HG03135 (cell line): ENCODE results near the gene PCDH9.

ENCODE experiments used
- ATAC-seq: cut with Tn5 transposase; IDR thresholded peaks from one replicate; pipeline ENCODE4 v1.9.1; 2021; ENCODE audit warnings: mild to moderate bottlenecking, moderate library complexity; ENCODE audit not compliant: unreplicated experiment

The PCDH9 gene, protein sequence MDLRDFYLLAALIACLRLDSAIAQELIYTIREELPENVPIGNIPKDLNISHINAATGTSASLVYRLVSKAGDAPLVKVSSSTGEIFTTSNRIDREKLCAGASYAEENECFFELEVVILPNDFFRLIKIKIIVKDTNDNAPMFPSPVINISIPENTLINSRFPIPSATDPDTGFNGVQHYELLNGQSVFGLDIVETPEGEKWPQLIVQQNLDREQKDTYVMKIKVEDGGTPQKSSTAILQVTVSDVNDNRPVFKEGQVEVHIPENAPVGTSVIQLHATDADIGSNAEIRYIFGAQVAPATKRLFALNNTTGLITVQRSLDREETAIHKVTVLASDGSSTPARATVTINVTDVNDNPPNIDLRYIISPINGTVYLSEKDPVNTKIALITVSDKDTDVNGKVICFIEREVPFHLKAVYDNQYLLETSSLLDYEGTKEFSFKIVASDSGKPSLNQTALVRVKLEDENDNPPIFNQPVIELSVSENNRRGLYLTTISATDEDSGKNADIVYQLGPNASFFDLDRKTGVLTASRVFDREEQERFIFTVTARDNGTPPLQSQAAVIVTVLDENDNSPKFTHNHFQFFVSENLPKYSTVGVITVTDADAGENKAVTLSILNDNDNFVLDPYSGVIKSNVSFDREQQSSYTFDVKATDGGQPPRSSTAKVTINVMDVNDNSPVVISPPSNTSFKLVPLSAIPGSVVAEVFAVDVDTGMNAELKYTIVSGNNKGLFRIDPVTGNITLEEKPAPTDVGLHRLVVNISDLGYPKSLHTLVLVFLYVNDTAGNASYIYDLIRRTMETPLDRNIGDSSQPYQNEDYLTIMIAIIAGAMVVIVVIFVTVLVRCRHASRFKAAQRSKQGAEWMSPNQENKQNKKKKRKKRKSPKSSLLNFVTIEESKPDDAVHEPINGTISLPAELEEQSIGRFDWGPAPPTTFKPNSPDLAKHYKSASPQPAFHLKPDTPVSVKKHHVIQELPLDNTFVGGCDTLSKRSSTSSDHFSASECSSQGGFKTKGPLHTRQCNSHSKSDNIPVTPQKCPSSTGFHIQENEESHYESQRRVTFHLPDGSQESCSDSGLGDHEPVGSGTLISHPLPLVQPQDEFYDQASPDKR (N-terminal part only)

DNA sequence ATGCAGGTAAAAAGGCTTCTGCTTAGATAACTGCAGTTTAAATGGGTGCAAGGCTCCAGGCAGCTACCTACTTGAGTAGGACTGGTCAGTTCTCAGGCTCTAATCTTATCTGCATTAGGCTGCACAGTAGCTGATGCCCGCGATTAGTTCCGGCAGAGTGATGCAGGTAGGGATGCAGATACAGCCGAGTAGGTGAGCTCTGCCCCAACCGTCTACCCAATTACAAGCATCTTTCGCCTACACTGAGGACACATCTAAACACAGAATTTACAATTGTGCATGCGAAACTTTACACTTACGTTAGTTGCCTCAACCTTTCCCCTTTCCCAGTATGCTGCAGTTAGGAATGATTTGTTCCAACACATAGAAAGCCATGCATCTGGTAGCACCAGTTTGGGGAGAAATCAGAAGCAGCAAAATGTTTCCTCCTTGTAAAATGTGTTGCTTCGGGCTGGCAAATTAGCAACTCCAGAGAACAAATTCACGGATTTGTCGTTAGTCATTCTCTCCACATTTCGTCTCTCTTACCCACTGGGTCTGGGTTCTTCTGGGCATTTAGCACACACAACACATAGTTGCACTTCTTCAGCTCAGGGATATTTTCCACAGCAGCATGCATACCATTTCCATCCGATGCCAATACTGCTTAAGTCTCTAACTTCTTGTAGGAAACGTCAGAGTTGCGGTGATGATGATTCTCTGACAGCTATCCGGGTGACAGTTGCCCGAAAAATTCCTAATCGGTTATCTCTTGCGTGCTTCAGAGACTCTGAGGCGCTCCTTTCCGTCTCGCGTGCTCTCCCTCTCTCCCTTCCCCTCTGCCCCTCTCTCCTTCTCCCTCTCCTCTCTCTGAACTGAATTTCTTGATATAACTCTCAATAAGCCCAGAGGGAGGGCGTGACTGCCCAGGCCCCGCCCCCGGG lies at the start of gene PCDH9:
TSS of gene PCDH9 (minus strand) at position 856 of the 923 bp plus-strand sequence. CDS start 1,896 bp downstream, outside the sequence.
- ATAC-seq: no peak

DNA sequence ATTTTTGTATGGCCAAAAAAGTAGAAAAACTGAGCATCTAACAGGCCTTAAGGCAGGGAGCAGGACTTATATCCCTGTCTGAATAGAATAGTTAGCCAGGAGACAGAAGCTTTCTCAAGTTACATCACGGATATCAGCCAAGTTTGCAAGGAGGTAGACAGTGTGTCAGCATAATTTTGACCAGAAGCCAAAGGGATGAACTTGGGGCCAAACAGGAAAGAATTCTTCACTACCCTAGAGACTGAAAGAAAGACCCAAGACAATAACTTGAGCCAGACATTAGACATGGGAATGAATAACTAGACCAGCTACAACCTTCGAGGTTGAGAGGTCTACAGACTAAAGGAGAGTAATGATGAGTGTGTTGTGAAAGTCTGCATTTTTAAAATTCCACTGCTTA lies 48.1 kb upstream of the PCDH9 start:
- no peak for ATAC-seq

DNA sequence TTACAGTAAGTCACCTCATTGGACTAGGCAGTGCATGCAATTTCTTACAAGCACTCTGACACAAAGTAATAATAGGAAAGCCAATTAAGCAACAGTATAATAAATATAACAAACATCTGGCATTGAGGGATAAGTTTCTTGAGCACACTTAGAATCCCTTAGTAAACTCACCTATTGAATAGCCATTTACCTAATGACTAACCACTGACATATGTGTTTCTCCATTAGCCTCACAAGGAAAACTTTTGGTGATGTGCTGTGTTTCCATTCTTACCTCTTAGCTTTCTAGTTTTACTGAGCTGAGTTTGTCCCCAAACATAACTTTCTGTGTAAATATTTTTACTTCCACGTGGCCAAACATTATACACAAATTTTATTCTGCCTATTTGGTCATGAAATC lies 47.4 kb upstream of the PCDH9 start:
- ATAC-seq: no peak

DNA sequence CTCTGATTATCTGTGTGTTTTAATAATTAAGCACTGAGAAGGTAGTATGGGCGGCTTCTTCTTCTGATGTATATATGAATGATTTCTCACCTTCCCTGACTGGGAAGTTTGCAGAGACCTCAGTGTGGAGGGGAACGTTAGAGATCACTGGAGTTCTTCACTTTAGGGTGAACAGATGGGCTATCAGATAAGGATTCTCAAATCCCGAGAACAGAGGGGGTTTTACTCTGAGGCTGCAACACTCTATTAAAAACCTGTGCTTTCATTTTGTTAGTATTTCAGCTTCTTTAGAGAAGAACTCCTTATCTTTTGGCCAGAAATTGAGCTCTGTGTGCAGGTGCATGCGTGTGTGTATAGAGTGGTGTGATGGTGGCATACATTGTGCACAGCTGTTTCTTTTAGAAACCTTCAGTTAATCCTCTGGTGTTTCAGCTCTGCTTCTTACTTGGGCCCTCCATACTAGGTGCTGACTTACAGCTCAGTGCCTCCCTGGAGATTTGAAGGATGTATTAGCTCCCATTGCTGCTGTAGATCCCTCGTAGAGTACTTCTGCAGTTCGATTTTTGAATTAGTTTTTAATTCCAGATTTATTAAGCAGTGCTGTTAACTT lies 45.3 kb upstream of the PCDH9 start:
- no peak for ATAC-seq

DNA sequence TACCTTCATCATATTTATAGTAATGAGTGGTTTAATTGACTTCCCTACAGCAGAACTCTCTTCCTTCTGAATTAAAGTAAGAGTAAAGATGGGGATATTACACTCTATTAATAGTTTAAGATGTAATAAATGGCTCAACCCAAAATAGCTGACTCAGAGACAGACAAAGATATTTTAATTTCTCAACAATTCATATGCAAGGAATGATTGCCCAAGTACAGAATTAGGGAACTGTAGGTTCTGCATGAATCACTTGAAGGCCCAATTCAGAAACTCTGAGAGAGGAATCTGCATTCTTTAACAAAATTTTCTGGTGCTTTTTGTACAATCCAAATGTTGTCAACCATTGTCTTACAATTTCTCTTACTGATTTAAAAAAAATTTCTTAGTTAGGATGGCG lies 42.9 kb upstream of the PCDH9 start:
- ATAC-seq: no peak

DNA sequence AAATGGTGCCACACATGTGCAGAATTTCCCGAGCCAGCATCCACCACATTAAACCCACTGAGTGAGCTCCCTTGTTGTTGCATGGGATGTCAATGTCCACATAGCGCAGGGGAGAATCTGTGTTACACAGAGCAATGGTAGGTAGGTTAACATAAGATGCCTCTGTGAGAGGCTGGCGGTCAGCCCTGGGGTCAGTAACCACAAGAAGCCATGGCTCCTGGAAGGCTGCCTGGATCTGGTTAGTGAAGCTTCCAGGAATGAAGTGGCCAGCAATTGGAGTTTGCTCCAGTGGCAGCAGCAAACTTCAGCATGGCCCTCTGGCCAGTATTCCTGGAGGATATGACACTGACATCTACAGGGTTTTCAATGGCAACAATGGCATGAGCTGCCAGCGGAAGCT lies 37.0 kb upstream of the PCDH9 start:
- ATAC-seq: no peak

DNA sequence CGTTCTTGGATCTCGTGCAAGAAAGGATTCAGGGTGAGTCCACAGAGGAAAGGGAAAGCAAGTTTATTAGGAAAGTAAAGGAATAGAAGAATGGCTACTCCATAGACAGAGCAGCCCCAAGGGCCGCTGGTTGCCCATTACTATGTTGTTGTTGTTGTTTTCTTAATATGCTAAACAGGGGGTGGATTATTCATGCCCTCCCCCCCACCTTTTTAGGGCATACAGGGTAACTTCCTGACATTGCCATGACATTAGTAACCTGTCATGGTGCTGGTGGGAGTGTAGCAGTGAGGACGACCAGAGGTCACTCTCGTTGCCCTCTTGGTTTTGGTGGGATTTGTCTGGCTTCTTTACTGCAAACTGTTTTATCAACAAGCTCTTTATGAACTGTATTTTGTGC lies 29.1 kb upstream of the PCDH9 start:
- ATAC-seq: no peak

DNA sequence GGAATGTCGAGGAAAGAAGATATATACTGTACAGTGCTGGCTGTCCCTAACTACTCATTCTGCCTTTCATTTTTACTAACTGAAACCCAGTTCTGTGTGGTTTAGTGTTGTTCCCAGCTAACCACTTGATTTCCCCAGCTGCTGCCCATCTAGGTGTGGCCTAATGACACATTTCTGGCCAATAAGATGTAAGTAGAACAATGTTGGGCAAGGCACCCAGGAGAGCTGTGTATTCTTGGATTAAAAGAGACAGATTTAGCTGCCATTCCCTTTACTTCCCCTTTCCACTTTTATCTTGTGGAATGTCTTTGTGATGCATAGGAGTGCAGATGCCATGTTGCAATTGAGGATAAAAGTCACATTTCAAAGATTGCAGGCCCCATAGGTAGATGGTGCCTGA lies 28.3 kb upstream of the PCDH9 start:
- no peak for ATAC-seq

DNA sequence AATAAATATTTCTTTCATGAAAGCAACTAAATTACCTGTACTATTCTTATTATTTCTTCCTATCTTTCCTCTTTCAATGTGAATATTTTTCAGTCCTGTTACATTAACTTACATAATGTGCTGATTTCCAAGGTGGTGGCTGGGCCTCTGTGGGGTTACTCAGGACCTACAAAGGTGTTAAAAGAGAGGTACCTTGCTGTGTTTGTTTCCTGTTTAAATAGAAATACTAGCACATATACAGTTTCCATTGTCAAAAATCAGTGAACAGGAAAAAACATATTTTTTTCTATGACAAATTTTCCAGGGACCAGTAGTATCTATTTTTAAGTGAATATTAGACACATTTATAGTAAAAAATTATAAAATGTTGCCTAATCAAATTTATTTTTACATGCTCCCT lies 8.7 kb upstream of the PCDH9 start:
- ATAC-seq: no peak

DNA sequence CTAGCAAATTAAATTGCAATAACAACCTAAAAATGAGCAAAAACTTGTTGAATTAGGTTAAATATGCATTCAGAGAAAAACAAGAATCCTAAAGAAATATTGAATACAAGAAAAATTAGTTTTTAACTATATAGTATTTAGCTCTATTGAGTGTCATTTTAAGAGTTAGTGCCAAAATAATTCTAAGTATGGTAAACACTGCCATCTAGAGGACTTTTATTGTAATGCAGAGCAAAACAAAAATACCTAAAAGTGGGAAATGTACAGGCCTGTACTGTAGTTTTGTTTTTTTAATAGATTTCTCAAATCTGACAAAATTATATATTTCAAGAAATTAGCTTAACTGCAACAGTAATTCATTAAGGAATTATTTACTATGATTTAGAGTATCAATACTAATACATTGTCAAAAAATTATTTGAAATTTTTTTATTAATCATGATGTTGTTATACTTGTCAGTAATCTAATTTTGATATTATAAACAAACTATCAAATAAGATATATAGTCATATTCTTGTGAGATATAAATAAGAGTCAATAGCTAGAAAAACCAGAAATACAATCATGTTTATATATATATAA lies 8.2 kb upstream of the PCDH9 start:
- ATAC-seq: peak; percentile 82

DNA sequence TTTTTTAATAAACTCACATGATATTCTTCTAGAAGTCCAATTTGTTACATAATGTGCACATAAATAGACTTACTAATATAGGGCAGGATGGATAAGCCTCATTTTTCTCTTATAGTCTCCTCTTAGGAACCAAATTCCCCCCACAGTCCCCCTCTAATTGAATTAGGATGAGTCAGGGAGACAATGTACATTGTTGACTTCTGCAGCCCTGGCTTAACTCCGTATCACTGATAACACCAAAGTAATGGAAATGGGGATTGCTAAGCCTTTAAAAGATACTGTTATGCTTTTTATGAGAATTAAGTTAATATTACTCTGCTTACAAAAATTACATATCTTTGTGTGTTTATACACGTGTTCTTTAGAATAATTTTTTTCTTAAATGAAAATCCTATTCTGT lies 5.1 kb upstream of the PCDH9 start:
- no peak for ATAC-seq

DNA sequence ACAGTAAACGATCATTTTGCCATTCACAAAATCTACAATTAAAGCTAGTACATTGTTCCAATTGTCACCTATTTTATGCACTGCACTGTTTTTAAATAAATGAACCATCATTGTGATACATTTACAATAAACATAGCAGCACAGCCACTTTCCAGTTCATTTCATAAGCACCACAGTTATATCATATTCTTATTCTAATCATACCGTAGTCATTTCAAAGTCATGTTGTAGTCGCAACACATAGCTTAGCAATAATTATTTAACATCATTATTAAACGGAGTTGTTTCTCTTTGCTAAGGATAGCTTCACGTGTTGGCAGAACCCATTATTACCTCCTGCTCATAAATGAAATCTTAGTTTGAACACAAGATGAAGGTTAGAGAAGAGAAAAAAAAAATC lies 2.2 kb upstream of the PCDH9 start:
- ATAC-seq: no peak

DNA sequence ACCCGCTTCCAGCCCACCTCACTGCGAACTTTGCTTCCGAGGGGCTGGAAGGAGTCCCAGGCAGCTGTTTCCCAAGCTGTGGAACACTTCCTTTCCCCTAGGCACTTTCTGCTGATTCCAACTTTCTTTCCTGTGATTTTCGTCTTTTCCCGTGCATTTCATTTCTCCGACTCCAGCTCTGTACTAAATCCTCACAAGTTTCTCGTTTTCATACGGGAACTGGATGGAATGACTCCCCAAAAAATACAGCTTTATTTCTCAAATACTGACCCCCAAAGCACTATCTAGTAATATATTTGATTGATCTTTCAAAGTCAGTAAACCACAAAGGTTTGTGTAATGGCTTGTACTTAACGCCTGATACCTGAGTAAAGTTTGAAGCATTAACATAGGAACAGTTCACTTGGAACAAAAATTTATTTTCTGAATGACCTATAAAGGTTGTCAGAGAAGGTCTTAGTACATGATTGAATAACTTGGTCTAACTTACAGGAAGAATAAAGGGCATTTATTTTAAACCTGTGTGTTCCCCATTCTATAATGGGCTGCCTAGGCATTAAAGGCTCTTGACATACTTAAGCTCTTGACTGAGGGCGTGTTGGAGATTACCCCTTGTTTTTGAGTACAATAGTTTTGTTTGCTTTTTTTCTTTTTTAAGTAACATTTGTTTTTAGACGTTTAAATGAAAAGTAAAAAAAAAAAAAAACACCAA lies 1.3 kb upstream of the PCDH9 start:
- ATAC-seq: no peak

DNA sequence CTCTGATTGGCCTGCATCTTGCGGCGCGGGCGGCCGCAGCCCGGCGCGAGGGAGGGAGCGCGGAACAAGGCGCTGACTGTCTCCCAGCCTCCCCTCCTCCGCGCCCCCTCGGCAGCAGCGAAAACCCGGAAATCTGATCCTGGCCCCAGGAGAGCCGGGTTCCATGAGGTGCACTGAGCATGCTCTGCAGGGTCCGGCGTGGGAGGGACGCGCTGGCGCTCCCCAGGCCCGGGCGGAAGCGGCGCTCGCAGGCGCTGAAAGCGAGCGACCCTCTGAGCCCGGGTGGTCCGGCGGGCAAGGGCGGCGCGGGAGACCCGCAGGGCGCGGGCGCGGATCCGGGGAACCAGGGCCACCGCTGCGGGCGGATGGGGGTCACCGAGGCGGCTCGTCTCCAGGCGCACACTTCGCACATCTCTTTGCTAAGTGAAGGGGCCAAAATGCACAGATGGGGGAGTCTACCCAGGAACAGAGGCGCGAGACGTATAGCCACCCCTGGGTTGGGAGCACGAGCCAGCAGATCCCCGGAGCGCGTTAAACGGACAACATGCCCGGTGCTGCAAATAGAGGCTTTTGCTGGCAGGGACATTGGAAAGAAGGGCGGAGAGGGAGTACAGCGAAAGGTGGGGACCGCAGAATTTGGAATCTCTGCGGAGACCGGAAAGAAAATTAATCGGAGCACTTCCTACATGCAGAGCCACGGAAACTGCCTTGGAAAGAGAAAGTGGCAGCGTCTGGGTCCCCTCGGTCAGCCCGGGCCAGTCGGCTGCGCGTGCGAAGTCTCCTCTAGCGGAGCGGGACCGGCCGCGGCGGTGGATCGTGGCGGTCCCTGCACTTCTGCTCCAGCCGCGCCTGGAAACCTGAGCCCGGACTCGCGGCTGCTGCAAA lies 510 bp upstream of the PCDH9 start:
- ATAC-seq: peak; percentile 99

DNA sequence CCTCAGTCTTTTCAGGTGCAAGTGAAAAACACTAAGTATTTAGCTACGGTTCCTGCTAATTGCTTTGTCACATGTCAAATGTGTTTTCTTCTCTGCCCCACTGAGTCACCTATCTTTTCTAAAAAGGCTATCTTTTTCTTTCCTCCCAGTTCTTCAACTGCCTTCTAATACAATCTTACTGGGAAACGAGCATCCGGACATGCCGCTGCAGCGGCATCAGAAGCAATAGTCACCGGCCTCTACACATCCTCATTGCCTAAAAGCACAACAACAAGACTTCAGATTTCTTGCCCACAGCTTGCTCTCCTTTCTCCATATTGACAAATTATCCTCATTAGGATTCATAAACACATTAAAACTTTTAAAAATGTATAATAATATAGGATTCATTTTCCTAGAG lies 1.2 kb downstream of the PCDH9 start:
- ATAC-seq: no peak

DNA sequence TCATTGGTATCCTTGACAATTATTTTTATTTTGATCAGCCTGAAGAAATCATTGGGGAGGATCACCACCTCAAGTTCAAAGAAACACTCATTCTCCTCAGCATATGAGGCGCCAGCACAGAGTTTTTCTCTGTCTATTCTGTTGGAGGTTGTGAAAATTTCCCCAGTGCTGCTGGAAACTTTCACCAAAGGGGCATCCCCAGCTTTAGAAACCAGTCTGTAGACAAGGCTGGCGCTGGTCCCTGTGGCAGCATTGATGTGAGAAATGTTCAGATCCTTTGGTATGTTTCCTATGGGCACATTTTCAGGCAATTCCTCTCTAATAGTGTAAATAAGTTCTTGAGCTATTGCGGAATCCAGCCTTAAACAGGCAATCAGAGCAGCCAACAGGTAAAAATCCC lies 2.1 kb downstream of the PCDH9 start:
- no peak for ATAC-seq

DNA sequence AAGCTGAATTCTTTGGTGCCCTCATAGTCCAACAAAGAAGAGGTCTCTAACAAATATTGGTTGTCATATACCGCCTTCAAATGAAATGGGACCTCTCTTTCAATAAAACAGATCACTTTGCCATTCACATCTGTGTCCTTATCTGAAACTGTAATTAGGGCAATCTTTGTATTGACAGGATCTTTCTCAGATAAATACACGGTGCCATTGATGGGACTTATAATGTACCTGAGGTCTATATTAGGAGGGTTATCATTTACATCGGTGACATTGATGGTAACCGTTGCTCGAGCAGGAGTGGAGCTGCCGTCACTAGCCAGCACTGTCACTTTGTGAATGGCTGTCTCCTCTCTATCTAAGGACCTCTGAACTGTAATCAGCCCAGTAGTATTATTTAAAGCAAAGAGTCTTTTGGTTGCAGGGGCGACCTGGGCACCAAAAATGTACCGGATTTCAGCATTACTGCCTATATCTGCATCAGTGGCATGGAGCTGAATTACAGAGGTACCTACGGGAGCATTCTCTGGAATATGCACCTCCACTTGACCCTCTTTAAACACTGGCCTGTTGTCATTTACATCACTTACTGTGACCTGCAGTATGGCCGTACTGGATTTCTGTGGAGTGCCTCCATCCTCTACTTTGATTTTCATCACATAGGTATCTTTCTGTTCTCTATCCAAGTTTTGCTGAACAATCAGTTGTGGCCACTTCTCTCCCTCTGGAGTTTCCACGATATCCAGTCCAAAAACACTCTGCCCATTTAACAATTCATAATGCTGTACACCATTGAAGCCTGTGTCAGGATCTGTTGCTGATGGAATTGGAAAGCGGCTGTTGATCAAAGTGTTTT lies 2.8 kb downstream of the PCDH9 start:
- no peak for ATAC-seq
